CD14-positive monocyte (primary cell): ENCODE results near the gene MDH1. TPM values are rescaled to one million over a fixed set of nuclear protein-coding genes. Genes with fewer than 3 reads are reported as not detected.

ENCODE experiments used
- DNase-seq, 3 donors: peaks; one replicate each; pipeline ENCODE4 v3.0.0-alpha.2; 2011 to 2022
- H2AFZ ChIP-seq: 2 replicates; pipeline ENCODE4 v1.6.0; 2012; ENCODE audit warnings: mild to moderate bottlenecking, low read depth, low read length, inconsistent platforms; ENCODE audit not compliant: insufficient read depth, poor library complexity, severe bottlenecking
- H3K27ac ChIP-seq, 2 donors: 1 replicate in 1 of 2; 2 replicates in 1 of 2; pipeline ENCODE4 v1.5.1; 2012 to 2013; ENCODE audit warnings: low read length in 2 of 2, control low read depth in 1 of 2, inconsistent platforms in 1 of 2, low read depth in 1 of 2, mild to moderate bottlenecking in 1 of 2
- H3K27me3 ChIP-seq, 2 donors: one replicate each; pipeline versions ENCODE4 v1.6.0 to v1.6.1; 2011 to 2013; ENCODE audit warnings: low read length in 2 of 2; ENCODE audit not compliant: control insufficient read depth in 2 of 2, insufficient read depth in 2 of 2
- H3K36me3 ChIP-seq, 2 donors: replicated peaks in 1 of 2; 1 replicate in 1 of 2; 2 replicates in 1 of 2; pipeline versions ENCODE4 v1.5.1 to v1.6.1; 2012 to 2013; ENCODE audit warnings: low read length in 2 of 2, control low read depth in 1 of 2, inconsistent platforms in 1 of 2, mild to moderate bottlenecking in 1 of 2; ENCODE audit not compliant: insufficient read depth in 2 of 2, control insufficient read depth in 1 of 2
- H3K4me1 ChIP-seq, 2 donors: 1 replicate in 1 of 2; 2 replicates in 1 of 2; pipeline versions ENCODE4 v1.5.1 to v1.6.1; 2012 to 2013; ENCODE audit warnings: low read length in 2 of 2, control low read depth in 1 of 2, inconsistent platforms in 1 of 2, mild to moderate bottlenecking in 1 of 2, moderate library complexity in 1 of 2; ENCODE audit not compliant: insufficient read depth in 2 of 2, control insufficient read depth in 1 of 2
- H3K4me2 ChIP-seq: replicated peaks from 2 replicates; pipeline ENCODE3; 2012; ENCODE audit warnings: low read length, moderate library complexity, mild to moderate bottlenecking; ENCODE audit not compliant: poor library complexity, severe bottlenecking; ENCODE audit errors: extremely low read depth
- H3K4me3 ChIP-seq, 3 experiments: fragments of 200-600 bp in 1 of 3; sonication (generic) in 1 of 3; replicated peaks in 1 of 3; 1 replicate in 2 of 3; 2 replicates in 1 of 3; pipeline ENCODE4 v1.5.1; 2011 to 2013; ENCODE audit warnings: low read length in 3 of 3, mild to moderate bottlenecking in 3 of 3, control low read depth in 2 of 3, low read depth in 2 of 3, inconsistent platforms in 1 of 3, moderate library complexity in 1 of 3
- H3K79me2 ChIP-seq: 2 replicates; pipeline ENCODE4 v1.6.0; 2012; ENCODE audit warnings: mild to moderate bottlenecking, control low read depth, inconsistent platforms, low read length, moderate library complexity; ENCODE audit not compliant: insufficient read depth
- H3K9ac ChIP-seq: 2 replicates; pipeline ENCODE4 v1.6.0; 2017; ENCODE audit warnings: low read length, mild to moderate bottlenecking; ENCODE audit not compliant: insufficient read depth, poor library complexity, severe bottlenecking
- H3K9me3 ChIP-seq, 2 donors: replicated peaks in 1 of 2; 1 replicate in 1 of 2; 2 replicates in 1 of 2; pipeline versions ENCODE4 v1.5.1 to v1.6.1; 2012 to 2013; ENCODE audit warnings: low read length in 2 of 2, control low read depth in 1 of 2; ENCODE audit not compliant: control insufficient read depth in 1 of 2, insufficient read depth in 1 of 2
- H4K20me1 ChIP-seq: 2 replicates; pipeline ENCODE4 v1.6.0; 2012; ENCODE audit warnings: mild to moderate bottlenecking, low read length, control low read depth, moderate library complexity; ENCODE audit not compliant: insufficient read depth
- H3K27ac Mint-ChIP-seq, 7 donors: one replicate each; pipeline ENCODE4 v1.8.0; 2020; ENCODE audit warnings: mild to moderate bottlenecking in 7 of 7, mixed read lengths in 7 of 7, moderate library complexity in 6 of 7, inconsistent platforms in 2 of 7
- H3K27me3 Mint-ChIP-seq, 3 donors: one replicate each; pipeline ENCODE4 v1.8.0; 2021 to 2022; ENCODE audit warnings: low read depth in 3 of 3, mild to moderate bottlenecking in 3 of 3, mixed read lengths in 3 of 3, moderate library complexity in 3 of 3, inconsistent platforms in 1 of 3
- H3K36me3 Mint-ChIP-seq, 2 donors: one replicate each; pipeline ENCODE4 v1.8.0; 2020; ENCODE audit warnings: mixed read lengths in 2 of 2, inconsistent platforms in 1 of 2, mild to moderate bottlenecking in 1 of 2
- H3K4me1 Mint-ChIP-seq: one replicate; pipeline ENCODE4 v1.8.0; 2020; ENCODE audit warnings: mild to moderate bottlenecking, mixed read lengths
- H3K4me3 Mint-ChIP-seq, 2 donors: one replicate each; pipeline ENCODE4 v1.8.0; 2020; ENCODE audit warnings: mild to moderate bottlenecking in 2 of 2, mixed read lengths in 2 of 2, moderate library complexity in 1 of 2
- H3K9me3 Mint-ChIP-seq, 7 donors: one replicate each; pipeline ENCODE4 v1.8.0; 2020 to 2022; ENCODE audit warnings: mixed read lengths in 7 of 7, mild to moderate bottlenecking in 6 of 7, moderate library complexity in 6 of 7, inconsistent platforms in 2 of 7
- WGBS: methylation state at CpG from one replicate; pipeline ENCODE4 v1.1.5; 2013; ENCODE audit warnings: missing lambda C conversion rate; ENCODE audit not compliant: insufficient coverage; 5-methylcytosine and 5-hydroxymethylcytosine counted together
- intact Hi-C, 2 donors: fragments of 100-400 bp; cut with micrococcal nuclease; formaldehyde crosslinking; loops; one replicate each; pipeline versions ENCODE4 v1.15.0 to v1.15.1; 2023
- polyA plus RNA-seq, 3 donors: library from polyadenylated mRNA; depleted of rRNA in 1 of 3; unstranded in 2 of 3; stranded (reverse) in 1 of 3; fragments of 300-500 nt in 2 of 3; fragments of >200 nt in 1 of 3; fragmentation: Illumina TruSeq in 2 of 3; gene quantifications; 1 replicate in 2 of 3; 2 replicates in 1 of 3; pipeline ENCODE4 v1.2.3, GENCODE V29; 2012 to 2021
- TF ChIP-seq, protein P1 (sequence below): fragments of 200-600 bp; IDR thresholded peaks from one replicate; pipeline ENCODE4 v1.8.0; 2022; ENCODE audit warnings: antibody characterized with exemption, mild to moderate bottlenecking

The MDH1 gene
- polyA plus RNA-seq, 3 donors = 63.2 to 218 (median 197) TPM

DNA sequence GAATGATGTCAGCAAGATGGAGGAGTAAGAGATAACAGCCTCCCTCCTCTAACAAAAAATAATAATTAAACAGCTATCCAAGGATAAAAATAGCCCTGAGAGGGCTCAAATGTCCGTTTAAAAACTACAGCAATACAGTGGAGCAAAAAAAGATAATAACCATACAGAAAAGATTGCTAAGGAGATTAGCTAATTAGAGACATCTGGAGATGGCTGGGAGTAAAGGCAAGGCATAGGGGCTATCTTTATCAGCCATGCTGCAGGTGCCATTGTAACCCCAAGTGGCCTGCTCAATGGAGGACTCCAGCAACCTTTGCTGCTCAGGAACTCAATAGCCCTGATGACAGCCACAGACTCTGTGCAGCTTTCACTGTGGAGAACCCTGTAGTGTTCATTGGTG, 42.7 kb downstream of the MDH1 start:
- no peak overlapping the region for H3K4me2 ChIP-seq
- Mint-ChIP-seq H3K27ac (no peak overlapping the region), H3K4me1 (no peaks in the 10 kb centered on the region), H3K9me3 (peaks cover 14 to 31% (median 25%) of the 10 kb centered on the region in 7 donors), H3K27me3 (peaks cover 2 to 5% (median 3%) of the 10 kb centered on the region in 3 donors), H3K4me3 (no peak overlapping the region), H3K36me3 (no peaks in the 10 kb centered on the region)
- no peaks in the 10 kb centered on the region for H3K27me3 ChIP-seq
- no CpG with 5 or more reads among the region's 1 CpG for WGBS
- no peaks in the 10 kb centered on the region for H4K20me1 ChIP-seq
- H3K9ac ChIP-seq = no peak overlapping the region
- H3K4me1 ChIP-seq = no peaks in the 10 kb centered on the region
- TF ChIP-seq, protein P1, sequence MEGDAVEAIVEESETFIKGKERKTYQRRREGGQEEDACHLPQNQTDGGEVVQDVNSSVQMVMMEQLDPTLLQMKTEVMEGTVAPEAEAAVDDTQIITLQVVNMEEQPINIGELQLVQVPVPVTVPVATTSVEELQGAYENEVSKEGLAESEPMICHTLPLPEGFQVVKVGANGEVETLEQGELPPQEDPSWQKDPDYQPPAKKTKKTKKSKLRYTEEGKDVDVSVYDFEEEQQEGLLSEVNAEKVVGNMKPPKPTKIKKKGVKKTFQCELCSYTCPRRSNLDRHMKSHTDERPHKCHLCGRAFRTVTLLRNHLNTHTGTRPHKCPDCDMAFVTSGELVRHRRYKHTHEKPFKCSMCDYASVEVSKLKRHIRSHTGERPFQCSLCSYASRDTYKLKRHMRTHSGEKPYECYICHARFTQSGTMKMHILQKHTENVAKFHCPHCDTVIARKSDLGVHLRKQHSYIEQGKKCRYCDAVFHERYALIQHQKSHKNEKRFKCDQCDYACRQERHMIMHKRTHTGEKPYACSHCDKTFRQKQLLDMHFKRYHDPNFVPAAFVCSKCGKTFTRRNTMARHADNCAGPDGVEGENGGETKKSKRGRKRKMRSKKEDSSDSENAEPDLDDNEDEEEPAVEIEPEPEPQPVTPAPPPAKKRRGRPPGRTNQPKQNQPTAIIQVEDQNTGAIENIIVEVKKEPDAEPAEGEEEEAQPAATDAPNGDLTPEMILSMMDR = no peak
- no peaks in the 10 kb centered on the region for H3K36me3 ChIP-seq
- H3K27ac ChIP-seq = no peak overlapping the region
- no peak for DNase-seq
- H2AFZ ChIP-seq = no peak overlapping the region
- H3K79me2 ChIP-seq = no peaks in the 10 kb centered on the region
- H3K9me3 ChIP-seq = peaks cover 15 to 17% of the 10 kb centered on the region in 2 donors
- intact Hi-C loops = no loop called here
- H3K4me3 ChIP-seq = no peak overlapping the region

DNA sequence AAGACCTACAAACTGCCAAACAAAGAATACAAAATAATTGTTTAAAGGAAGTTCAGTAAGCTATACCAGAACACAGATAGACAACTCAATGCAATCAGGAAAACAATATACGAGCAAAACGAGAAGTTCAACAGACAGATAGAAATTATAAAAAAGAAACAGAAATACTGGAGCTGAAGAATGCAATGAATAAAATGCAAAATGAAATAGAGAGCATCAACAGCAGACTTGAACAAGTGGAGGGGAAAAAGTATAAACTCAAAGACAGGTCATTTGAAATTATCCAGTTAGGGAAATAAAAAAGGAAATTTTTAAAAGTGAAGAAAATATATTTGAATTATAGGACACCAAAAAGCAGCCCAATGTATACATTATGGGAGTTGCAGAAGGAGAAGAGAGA, 43.6 kb downstream of the MDH1 start:
- Histone ChIP-seq H3K9me3 (peaks cover 15 to 18% of the 10 kb centered on the region in 2 donors), H3K4me3 (no peak overlapping the region), H2AFZ (no peak overlapping the region)

More for the DNA sequence above, 43.6 kb downstream of the MDH1 start:
- WGBS = no CpG with 5 or more reads among the region's 2 CpGs
- Histone ChIP-seq H3K36me3 (no peaks in the 10 kb centered on the region), H3K9ac (no peak overlapping the region), H4K20me1 (no peaks in the 10 kb centered on the region), H3K79me2 (no peaks in the 10 kb centered on the region), H3K27me3 (no peaks in the 10 kb centered on the region), H3K4me2 (no peak overlapping the region), H3K4me1 (no peaks in the 10 kb centered on the region), H3K27ac (no peak overlapping the region)
- no peaks in the 10 kb centered on the region for H3K4me1 Mint-ChIP-seq
- H3K36me3 Mint-ChIP-seq = no peaks in the 10 kb centered on the region
- intact Hi-C loops = no loop called here
- H3K27ac Mint-ChIP-seq = no peak overlapping the region
- H3K9me3 Mint-ChIP-seq = peaks cover 14 to 33% (median 27%) of the 10 kb centered on the region in 7 donors
- no peak for DNase-seq
- TF ChIP-seq, protein P1 = no peak
- H3K27me3 Mint-ChIP-seq = peaks cover 2 to 5% (median 3%) of the 10 kb centered on the region in 3 donors
- no peak overlapping the region for H3K4me3 Mint-ChIP-seq
